Bladder microvascular endothelial cell (primary cell): ENCODE data around the gene LKAAEAR1. TPM values are rescaled to one million over a fixed set of nuclear protein-coding genes. Genes with fewer than 3 reads are reported as not detected.

Source experiments
- total RNA-seq: library from RNA; depleted of rRNA; stranded (reverse); fragments of >200 nt; gene quantifications from 2 replicates; pipeline ENCODE4 v1.2.3, GENCODE V29; 2014

LKAAEAR1 gene, protein sequence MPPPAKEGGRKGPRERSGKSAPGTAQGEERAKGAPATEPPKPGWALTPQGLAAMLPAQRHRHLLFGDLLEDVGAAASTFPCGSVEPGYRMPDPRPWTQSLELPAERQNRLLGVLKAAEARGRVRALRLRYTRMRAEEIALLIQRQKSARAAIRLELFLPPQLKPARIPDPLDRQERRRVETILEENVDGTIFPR
- total RNA-seq = 0.16 and 0.25 TPM in 2 replicates

DNA sequence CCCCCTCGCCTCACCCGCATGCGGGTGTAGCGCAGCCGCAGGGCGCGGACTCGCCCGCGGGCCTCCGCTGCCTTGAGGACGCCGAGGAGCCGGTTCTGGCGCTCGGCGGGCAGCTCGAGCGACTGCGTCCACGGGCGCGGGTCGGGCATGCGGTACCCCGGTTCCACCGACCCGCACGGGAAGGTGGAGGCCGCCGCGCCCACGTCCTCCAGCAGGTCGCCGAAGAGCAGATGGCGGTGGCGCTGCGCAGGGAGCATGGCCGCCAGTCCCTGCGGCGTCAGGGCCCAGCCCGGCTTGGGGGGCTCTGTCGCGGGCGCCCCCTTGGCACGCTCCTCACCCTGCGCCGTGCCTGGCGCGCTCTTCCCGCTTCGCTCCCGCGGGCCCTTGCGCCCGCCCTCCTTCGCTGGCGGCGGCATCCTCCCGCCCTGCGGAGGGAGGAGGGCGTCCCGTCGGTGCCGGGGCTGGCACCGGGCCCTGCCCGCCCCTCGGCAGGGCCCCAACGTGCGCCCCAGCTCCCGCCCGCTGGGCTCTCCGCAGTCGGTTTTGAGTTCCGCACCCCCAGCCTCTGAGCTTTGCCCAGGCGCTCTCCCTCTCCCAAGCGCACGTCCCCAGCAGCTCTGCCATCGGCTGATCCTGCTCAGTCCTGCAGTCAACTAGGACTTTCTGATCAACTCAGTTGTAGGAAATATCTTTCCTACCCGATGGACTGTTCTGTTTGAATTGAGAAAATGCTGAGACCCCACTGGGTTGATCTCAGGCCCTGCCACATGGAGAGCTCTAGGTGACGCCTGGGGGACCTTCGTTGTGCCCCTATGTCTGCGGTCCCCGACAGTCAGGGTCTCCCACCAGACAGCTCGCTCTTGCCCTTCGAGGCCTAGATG is at the start of gene LKAAEAR1:
TSS of gene LKAAEAR1 (minus strand) at position 595 of the 881 bp plus-strand sequence. CDS start at position 416, 179 bp downstream.

GRCh38 chr20:64106981-64107735 is 23.0 kb upstream of the LKAAEAR1 start, which contains the start of gene NPBWR2:
TSS of gene NPBWR2 (minus strand) at chr20:64107565. CDS start at chr20:64106831, 734 bp downstream.

GRCh38 chr20:64080013-64080812 is 4.0 kb downstream of the LKAAEAR1 start, which contains the start of gene OPRL1:
TSS of gene OPRL1 (plus strand) at chr20:64080082. CDS start at chr20:64092721, 12,639 bp downstream.

DNA sequence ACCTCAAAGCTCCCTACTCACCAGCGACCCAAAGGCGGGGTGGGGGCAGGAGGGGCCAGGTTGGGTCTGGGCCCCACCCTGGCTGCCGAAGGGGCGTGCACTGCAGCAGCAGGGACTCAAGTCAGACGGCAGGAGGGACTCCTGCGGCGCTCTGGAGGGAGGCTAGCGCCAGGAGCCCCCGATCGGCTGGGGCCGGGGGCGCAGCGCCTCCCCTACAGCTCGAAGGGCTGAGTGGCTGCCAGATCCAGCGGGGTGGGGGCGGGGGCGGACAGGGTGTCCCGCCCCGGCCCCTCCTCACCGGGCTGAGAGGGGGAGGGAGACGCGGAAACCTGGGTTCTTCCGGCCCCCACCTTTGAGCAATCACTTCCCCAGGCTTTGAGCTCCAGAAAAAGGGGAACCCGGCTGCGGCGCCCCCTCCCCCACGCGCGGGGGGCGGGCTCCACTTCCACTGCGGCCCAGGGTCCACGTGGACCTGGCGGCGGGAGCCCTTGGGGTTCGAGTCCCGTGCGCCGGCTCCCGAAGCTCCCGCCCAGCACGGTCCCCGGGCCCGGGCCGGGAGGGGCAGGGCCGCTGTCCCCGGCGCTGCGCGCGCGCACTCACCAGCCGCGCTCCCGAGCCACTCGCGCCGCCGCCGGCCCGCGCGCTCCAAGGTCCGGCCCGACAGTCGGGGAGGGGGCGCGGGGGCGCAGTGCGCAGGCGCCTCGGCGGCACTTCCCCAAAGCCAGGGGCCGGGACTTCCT is 4.8 kb downstream of the LKAAEAR1 start, which contains the start of gene RGS19:
TSS of gene RGS19 (minus strand) at position 246 of the 740 bp plus-strand sequence. CDS start 2,632 bp downstream, outside the sequence.

GRCh38 chr20:64062596-64063388 is 21.4 kb downstream of the LKAAEAR1 start, which contains the start of gene TCEA2:
TSS of gene TCEA2 (plus strand) at chr20:64063198. CDS start at chr20:64063313, 115 bp downstream.

GRCh38 chr20:64049060-64049877 is 34.9 kb downstream of the LKAAEAR1 start, which contains the start of gene SOX18:
TSS of gene SOX18 (minus strand) at chr20:64049639. CDS start at chr20:64049516, 123 bp downstream.

GRCh38 chr20:64035933-64036345 is 48.3 kb downstream of the LKAAEAR1 start, which contains the start of gene C20orf204:
TSS of gene C20orf204 (plus strand) at chr20:64036182. CDS start at chr20:64036324, 142 bp downstream.

Other genes with a start within 250 kb of the LKAAEAR1 start
- not detected in 2 replicates for gene ABHD16B, start 222.9 kb downstream of the LKAAEAR1 start, total RNA-seq
- 100 and 164 TPM in 2 replicates for gene TPD52L2, start 219.1 kb downstream of the LKAAEAR1 start, total RNA-seq
- 56.2 and 97.5 TPM in 2 replicates for gene DNAJC5, start 189.3 kb downstream of the LKAAEAR1 start, total RNA-seq
- 29.0 and 40.7 TPM in 2 replicates for gene UCKL1, start 128.0 kb downstream of the LKAAEAR1 start, total RNA-seq
- 6.3 and 10.5 TPM in 2 replicates for gene ZNF512B, start 114.5 kb downstream of the LKAAEAR1 start, total RNA-seq
- gene SAMD10, start 104.8 kb downstream of the LKAAEAR1 start, total RNA-seq = 1.6 and 3.9 TPM in 2 replicates
- gene PRPF6, start 103.3 kb downstream of the LKAAEAR1 start, total RNA-seq = 55.5 and 98.0 TPM in 2 replicates
- 2.8 and 4.5 TPM in 2 replicates for gene C20orf204, start 48.2 kb downstream of the LKAAEAR1 start, total RNA-seq
- gene SOX18, start 34.8 kb downstream of the LKAAEAR1 start, total RNA-seq = 36.2 and 43.9 TPM in 2 replicates
- 26.4 and 32.9 TPM in 2 replicates for gene TCEA2, start 21.2 kb downstream of the LKAAEAR1 start, total RNA-seq
- gene RGS19, start 4.9 kb downstream of the LKAAEAR1 start, total RNA-seq = 17.2 and 20.6 TPM in 2 replicates
- gene OPRL1, start 4.3 kb downstream of the LKAAEAR1 start, total RNA-seq = 1.3 and 5.0 TPM in 2 replicates
- gene NPBWR2, start 23.2 kb upstream of the LKAAEAR1 start, total RNA-seq = not detected in 2 replicates
- gene MYT1, start 80.1 kb upstream of the LKAAEAR1 start, total RNA-seq = not detected in 2 replicates
- 41.9 and 56.5 TPM in 2 replicates for gene PCMTD2, start 171.3 kb upstream of the LKAAEAR1 start, total RNA-seq